ENCODE measurements around the gene IER2.

- TF ChIP-seq, protein P1, sequence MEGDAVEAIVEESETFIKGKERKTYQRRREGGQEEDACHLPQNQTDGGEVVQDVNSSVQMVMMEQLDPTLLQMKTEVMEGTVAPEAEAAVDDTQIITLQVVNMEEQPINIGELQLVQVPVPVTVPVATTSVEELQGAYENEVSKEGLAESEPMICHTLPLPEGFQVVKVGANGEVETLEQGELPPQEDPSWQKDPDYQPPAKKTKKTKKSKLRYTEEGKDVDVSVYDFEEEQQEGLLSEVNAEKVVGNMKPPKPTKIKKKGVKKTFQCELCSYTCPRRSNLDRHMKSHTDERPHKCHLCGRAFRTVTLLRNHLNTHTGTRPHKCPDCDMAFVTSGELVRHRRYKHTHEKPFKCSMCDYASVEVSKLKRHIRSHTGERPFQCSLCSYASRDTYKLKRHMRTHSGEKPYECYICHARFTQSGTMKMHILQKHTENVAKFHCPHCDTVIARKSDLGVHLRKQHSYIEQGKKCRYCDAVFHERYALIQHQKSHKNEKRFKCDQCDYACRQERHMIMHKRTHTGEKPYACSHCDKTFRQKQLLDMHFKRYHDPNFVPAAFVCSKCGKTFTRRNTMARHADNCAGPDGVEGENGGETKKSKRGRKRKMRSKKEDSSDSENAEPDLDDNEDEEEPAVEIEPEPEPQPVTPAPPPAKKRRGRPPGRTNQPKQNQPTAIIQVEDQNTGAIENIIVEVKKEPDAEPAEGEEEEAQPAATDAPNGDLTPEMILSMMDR (IDR thresholded peaks at IDR 0.05), result no peak
- TF ChIP-seq POLR2A (IDR thresholded peaks at IDR 0.05), result no peak
These were observed 15.2 kb downstream of the IER2 start for GRCh38 chr19:13165162-13165997.

Data from testis (tissue), 2 donors.